Inflammatory macrophage treated with lipopolysaccharide for 4 hours (primary cell): ENCODE results near the gene GREB1.

Experiments used
- DNase-seq: peaks from one replicate; pipeline ENCODE4 v3.0.0-alpha.2; 2020

Gene GREB1, protein sequence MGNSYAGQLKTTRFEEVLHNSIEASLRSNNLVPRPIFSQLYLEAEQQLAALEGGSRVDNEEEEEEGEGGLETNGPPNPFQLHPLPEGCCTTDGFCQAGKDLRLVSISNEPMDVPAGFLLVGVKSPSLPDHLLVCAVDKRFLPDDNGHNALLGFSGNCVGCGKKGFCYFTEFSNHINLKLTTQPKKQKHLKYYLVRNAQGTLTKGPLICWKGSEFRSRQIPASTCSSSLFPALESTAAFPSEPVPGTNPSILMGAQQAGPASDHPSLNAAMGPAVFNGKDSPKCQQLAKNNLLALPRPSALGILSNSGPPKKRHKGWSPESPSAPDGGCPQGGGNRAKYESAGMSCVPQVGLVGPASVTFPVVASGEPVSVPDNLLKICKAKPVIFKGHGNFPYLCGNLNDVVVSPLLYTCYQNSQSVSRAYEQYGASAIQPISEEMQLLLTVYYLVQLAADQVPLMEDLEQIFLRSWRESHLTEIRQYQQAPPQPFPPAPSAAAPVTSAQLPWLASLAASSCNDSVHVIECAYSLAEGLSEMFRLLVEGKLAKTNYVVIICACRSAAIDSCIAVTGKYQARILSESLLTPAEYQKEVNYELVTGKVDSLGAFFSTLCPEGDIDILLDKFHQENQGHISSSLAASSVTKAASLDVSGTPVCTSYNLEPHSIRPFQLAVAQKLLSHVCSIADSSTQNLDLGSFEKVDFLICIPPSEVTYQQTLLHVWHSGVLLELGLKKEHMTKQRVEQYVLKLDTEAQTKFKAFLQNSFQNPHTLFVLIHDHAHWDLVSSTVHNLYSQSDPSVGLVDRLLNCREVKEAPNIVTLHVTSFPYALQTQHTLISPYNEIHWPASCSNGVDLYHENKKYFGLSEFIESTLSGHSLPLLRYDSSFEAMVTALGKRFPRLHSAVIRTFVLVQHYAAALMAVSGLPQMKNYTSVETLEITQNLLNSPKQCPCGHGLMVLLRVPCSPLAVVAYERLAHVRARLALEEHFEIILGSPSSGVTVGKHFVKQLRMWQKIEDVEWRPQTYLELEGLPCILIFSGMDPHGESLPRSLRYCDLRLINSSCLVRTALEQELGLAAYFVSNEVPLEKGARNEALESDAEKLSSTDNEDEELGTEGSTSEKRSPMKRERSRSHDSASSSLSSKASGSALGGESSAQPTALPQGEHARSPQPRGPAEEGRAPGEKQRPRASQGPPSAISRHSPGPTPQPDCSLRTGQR (N-terminal part only)

DNA sequence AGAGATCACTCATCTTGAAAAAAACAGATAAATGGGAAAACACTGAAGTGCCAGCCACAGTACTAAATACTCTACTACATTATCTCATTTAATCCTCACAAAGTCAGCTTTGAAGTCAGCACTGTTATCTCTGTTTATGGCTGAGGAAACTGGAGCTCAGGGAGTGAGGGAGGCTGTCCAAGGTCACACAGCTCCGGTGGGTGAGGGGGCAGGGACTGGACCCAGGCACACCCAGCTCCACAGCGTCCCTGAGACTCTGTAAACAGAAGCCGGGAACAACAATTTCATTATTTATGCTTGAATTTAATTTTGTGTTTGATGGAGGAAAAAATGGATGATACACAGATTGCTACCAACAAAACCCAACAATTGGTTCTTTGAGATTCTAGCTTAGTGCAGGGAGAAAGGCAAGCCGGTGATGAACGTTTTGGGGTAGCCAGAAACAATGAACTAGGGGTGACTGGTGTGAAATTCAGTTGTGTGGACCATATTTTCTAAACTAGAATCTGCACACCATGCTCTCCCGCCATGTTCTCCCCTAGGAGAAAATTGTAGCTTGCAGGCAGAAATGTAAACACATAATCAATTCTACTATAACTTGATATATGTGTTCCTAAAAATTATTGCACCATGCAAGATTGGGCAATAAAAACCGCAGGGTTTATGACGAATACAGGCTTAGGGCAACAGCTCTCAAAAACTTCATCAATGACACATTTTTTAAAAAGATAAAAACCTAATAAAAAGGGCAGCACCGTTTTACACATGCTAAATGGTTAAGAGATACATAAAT lies at the start of gene GREB1:
Gene GREB1 (plus strand): TSS at position 768 of the 793 bp plus-strand sequence. CDS start 22,570 bp downstream, outside the sequence.
- DNase-seq = peak; percentile 70

DNA sequence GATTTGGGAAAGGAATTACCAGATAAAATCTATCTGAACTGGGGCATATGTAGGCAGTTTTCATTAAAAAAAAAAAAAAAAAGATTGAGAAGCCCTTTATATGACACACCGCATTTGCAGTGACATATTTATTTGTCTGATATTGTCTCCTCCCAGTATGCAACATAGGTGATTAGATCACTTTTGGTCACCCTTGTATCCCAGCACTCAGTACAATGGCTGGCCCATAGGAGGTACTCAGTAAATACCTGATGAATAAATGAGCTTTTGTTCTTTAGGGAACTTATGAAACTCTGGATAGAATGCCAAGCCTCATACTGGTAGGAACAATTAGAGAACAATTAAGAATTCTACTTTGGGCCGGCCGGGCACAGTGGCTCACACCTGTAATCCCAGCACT lies 45.0 kb upstream of the GREB1 start:
- no peak for DNase-seq

DNA sequence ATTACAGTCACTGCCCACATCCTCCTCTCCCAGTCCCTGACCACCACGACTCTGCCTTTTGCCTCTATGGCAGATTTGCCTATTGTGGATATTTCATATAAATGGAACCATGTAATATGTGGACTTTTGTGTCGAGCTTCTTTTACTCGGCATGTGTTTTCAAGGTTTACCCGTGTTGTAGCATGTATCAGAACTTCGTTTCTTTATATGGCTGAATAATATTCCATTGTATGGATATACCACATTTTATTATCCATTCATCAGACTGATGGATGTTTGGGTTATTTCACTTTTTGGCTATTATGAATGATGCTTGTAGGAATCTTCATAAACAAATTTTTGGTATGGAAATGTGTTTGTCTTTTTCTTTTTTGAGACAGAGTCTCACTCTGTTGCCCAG lies 43.7 kb upstream of the GREB1 start:
- no peak for DNase-seq

DNA sequence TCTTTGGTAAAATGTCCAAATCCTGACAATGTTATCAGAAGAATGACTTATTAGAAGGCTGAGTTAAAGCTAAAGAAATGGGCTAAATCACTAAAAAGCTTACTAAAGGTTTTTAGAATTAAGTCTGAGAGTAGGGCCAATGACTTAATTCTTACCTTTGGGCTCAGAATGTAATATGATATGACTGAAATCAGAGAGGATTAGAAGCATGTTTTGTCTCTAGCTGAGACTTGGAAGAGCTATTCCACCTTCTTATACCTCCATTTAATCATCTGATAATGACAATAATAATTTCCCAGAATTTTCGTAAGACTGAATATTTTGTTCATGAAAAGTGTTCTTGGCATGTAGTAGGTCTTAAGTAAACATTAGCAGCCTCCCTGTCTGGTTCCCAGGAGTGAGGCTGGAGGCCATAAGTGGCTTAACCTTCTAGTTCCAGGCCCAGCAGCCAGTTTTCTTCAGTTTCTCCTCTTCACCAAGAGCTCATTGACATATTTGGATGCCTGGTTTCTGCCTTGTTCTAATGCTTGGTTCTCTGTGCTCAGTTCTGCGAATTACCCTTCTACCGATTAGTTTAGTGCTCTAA lies 42.4 kb upstream of the GREB1 start:
- no peak for DNase-seq

DNA sequence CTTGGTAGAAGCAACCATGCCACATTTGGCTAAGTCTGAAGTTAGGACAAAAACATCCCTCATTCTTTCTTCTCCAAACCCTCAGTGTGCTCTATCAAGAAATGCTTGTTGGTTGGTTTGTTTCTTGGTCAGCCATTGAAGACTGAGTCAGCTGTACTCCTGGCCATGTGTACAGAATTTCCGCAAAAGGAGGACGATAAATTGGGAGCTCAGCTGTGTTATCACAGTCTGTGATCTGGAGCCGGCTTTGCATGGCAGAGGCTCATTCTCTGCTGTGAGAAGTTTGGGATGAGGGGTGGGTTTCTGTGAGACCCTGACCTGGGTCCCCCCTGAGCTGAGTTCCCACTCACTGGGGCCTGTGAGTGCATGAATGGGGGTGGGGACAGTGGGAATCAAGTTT lies 41.6 kb upstream of the GREB1 start:
- DNase-seq = no peak

DNA sequence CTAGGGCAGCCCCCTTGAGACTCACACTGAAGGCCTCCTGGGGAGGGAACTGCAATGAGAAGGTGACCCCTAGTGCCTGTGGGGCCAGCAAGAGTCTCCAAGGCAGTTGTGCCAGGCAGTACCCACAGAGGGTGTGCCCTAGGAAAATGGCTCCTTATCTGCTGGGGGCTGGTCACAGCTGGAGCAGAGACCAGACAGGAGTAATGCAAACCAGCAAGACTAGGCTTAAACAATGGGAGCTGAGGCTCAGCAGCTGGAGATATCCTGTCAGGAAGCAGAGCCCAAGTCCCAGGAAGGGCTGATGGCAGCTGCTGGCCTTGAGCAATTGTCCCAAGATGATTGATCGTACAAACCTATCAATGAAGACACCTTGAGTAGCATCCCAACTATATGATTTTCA lies 41.1 kb upstream of the GREB1 start:
- DNase-seq = no peak

DNA sequence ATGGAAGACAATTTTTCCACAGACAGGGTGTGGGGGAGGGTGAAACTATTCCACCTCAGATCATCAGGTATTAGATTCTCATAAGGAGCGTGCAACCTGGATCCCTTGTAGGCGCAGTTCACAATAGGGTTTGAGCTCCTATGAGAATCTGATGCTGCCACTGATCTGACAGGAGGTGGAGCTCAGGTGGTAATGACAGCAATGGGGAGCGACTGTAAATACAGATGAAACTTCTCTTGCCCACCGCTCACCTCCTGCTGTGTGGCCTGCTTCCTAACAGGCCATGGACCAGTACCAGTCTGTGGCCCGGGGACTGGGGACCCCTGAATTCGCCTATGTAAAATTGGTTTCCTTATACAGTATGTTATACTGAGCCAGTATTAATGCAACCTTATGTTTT lies 40.6 kb upstream of the GREB1 start:
- no peak for DNase-seq

DNA sequence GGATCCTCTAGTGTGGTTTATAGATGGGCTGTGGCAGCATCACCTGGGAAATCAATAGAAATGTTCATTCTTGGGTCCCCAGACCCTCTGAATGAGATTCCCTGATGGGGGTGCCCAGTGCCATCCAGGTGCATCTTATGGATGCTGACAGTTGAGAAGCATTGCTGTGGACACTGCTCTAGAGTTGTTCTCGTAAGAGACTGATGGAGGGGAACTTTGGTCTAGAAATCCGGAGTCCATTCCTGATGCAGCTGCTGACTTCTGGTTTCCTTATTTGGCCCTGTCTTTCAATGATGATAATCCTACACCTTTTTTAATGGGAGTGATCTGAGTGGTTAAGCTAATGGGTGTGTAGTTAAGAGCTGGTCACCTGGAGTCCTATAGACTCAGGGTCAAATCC lies 39.5 kb upstream of the GREB1 start:
- no peak for DNase-seq

DNA sequence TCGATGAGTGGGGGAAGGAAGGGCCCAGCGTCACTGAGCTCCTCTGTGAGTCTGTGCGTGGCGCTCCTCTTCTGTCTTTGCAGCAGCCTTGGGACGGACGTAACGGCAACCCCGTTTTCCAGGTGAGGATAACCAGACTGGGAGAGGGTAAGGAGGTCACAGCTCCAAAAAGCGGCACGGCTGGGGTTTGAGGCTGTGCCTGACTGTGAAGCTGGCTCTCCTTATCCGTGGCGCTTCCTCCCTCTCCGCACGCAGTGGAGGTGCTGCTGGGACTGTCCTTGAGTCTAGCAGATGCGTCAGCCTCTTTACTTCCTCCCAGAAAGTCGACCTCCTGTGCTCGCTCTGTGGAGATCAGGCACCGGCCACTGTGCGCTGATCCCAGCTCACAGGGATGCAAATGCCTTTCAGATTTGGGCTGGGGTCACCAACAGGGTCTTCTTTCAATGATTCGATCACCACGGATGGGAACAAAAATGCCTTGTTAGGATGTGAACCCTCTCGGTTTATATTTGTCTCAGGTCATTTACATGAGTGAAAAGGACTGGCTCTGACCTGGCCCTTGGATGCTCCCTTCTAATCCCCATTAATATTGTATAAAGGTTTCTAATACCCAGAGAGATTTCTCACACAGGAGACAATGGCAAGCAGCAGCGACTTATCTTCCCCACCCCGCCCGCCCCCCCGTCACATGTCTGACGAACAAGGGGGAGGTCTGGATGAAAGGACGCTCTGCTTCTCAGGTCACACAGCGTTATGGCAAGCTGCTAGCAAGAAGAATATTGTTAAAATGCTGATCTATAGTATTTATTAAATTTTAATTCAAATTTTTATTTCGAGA lies 37.8 kb upstream of the GREB1 start:
- DNase-seq = no peak

DNA sequence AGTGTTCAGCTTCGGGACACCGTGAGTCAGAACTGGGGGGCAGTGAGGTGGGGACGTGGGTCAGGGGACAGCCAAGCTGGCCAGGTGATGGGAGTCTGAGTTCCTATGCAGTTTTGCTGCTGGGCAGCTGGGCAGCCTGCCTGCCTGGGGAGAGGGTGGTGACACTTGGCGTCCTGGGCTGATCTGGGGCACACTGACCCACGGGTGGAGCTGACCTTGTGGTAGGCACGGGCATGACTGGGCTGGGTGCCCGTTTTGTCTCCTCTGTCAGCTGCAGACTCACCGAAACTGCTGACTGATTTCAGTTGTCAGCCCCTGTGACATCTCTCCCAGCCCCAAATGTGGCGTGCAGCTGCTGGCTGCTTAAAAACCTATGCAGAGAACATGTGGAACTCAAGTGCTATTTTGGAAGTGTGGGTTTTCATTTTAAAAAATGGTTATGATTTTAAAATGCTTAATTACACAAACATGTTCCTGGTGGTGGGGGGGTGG lies 35.3 kb upstream of the GREB1 start:
- DNase-seq = no peak

DNA sequence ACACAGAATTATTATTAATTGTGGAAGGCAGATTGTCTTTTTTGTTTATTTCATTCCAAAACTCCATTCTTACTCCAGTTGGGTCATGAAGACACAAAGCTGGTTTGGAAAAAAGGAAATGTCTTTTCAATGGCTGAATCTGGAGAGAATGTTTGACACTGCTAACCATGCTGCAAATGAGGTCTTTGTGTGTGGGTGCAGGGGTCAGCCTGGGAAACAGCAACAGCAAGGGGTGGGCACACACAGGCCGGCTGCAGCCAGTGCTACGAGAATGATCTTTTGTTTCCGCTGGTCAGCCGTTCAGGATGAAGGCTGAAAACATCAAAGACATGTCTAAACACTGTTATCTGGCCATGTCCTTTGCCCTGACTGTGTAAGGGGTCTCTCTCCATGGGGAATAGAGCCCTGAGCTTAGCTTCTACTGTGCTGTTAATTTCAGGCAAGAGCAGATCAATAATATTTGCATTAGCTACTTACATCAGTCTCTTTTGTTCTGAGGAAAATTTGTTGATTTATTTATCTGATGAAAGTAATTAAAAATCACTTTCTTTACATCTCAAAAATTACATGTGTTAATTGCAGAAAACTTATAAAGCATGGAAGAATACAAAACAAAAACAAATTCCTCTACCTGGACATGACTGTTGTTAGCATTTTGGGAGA lies 34.6 kb upstream of the GREB1 start:
- no peak for DNase-seq

DNA sequence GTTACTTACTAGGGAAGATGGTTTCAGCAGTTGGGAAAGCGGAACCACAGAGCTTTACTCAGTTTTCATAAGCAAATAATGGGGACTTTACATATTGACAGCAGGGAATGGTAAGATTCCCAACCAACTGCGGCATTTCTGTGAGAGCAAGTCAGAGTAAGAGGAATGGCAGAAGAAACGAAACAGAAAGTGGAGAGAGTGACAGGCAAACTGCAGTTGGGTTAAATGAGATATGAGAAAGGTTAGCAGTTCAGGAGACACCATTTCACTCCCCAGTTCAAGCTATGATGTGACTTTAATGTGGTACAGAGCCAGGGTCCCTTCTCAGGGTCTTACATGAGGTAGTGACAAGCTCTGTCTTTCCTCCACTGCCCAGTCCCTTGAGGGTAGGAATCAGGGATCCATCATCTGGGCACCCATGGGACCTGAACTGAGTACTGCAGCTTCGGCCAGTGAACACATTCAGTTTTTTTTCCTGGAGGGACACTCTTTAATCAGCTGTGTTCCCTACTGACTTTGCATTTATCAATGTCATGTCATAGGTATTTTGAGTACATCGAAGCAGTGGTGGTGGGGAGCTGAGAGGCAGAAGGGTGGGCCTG lies 33.0 kb upstream of the GREB1 start:
- peak; percentile 10 for DNase-seq

DNA sequence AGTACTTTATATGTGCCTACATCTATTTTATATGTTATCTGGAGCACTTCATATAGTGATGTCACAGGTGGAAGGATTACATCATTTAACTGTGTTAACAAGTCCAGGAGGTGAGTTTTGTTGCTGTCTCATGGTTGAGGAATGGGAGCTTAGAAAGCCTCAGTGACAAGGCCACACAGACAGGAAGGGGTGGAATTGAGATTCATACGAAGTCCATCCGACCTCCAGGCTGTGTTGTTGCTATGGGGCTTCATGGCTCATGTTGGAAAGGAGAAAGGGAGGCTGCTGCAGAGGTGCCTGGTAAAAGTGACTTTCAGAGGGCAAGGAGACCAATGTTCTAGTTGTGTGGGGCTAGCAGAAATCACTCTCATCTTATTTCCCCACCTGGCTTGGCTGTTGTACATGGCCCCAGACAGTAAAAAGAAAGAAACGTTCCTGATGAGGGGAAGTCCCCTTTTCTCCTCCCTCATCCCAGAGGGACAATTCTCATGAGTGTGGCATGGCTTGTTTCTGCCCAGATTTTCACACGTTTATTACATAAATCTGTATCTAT lies 31.0 kb upstream of the GREB1 start:
- no peak for DNase-seq

DNA sequence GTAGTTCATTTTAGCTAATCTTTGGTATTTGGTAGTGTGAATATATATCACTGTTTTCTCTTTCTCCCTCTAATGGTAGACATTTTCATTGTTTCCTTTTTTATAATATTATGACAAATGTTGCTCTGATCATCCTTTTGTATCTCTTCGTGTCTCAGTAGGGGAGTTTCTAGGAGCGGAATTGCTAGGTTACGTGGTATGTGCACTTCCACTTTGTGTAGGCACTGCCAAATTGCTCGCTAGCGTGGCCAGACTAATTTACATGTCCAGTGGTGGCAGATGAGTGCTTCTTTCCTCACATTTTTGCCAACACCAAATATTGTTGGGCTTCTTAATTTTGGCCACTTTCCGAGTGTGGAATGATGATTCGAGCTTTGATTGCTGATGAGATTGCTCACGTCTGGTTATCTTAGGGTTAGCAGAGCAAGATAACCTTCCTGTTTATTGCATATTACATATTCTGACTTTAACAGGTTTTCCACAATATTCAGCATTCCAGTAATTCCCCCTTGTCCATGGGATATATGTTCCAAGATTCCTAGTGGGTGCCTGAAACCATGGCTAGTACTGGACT lies 30.4 kb upstream of the GREB1 start:
- no peak for DNase-seq

DNA sequence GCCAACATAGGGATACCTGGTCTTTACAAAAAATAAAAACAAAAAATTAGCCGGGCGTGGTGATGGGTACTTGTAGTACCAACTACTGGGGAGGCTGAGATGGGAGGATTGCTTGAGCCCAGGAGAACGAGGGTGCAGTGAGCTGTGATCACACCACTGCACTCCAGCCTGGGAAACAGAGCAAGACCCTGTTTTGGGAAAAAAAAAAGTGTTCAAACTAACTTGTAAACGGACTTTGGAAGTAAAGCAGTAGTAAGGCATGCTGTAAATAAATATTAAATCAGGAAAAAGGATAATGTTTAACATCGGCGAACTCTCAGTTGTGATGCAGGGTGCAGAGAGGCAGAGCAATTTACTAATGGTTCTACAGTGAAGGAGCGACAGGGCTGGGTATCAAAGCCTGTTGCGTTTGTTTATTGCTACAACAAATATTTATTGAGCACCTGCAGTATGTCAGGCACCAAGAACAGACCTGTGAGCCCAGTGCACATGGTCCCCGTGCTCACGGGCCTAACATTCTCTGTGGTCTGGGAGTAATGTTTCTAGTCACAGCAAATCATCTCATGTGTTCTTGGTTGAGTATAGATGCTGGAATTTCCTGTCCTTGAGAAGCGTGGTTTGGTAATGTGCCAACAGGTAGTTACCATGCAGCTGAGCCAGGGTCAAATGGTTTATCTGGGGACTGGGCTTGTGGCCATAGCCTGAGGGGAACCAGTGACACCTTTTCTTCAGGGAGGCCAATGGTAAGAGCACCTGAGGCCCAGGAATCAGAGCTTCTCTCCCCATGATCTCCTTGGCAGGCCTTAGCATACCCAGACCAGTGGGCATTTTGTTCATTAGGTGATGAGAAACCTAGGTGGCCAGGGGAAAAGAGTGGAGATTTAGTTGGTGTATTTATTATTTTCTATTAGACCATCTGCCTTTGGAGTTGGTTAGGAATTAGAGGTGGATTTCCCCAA lies 27.9 kb upstream of the GREB1 start:
- no peak for DNase-seq

DNA sequence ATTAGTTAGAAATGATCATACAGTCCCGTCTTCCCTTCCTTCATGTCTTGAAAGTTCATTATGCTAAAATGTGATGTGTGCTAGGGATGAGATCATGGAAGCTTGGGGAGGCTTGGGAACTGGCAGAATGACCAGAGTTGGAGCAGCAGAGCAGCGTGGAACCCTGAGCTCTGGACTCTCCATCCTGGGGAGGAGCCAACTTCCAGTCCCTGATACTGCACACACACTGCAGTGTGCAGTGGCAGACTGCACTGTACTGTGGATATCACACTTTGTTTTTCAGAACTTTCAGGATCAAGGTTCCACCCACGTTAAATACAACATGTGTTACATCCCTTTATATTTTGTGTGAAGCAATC lies 27.3 kb upstream of the GREB1 start:
- DNase-seq = no peak

DNA sequence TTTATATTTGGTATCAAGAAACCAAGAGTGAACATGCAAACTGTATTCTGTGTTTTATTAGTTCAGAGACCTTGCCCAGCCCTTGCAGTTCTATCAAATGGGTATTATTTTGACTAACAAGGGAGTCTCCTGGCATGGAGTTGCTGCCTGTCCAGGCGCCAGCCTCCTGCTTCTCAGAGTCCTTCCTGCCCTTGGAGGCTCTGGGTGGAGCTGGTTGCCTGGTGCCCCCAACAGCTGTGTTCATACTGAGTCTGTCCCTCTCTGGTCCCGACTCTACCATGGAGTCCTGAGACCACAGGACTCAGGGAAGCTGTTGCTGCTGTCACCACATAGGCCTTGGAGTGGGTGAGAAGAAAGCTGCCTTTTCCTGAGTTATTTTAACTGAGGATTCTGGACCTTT lies 26.3 kb upstream of the GREB1 start:
- no peak for DNase-seq

DNA sequence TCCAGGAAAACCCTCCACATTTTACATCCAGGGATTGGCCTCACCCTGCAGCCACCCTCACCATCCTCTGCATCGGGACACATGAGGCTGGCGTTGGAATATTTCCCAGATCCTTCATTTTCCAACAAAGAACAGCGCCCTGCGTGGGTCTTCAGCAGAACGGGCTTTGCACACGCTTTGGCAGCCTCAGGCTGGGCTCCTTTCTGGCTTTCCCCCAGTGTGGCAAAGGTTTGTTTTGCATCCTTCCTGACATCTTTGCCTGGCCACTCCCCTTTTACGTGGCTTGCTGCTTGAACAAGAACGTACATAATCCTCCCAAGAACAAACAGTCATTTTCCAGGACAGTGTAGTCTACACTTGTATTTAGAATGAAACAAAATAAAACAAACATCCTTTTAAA lies 25.6 kb upstream of the GREB1 start:
- DNase-seq = no peak
